ENCODE results near the gene GPR83. TPM values are rescaled to one million over a fixed set of nuclear protein-coding genes. Genes with fewer than 3 reads are reported as not detected.
"Not testable (repeated sequence)": the region's sequence is repeated elsewhere in the genome, so short reads cannot be mapped to it uniquely, and the experiment has no call there.

GPR83 gene
- total RNA-seq, 2 donors from 2014 or later: 0.05 TPM; not detected in 1

GRCh38 chr11:94391937-94392336 lies 9.3 kb downstream of the GPR83 start:
- DNase-seq (ENCODE audit: low spot score); intact Hi-C loops (cut with DNase I): not testable (repeated sequence)

GRCh38 chr11:94379613-94380012 lies 21.6 kb downstream of the GPR83 start:
- intact Hi-C loops (cut with DNase I): no loop called here
- DNase-seq (ENCODE audit: low spot score): no peak

GRCh38 chr11:94376841-94377240 lies 24.4 kb downstream of the GPR83 start:
- no peak for DNase-seq (ENCODE audit: low spot score)
- intact Hi-C loops (cut with DNase I): no loop called here

- intact Hi-C loops (cut with DNase I); DNase-seq (ENCODE audit: low spot score): not testable (repeated sequence)
Measured at GRCh38 chr11:94370576-94370975, 30.6 kb downstream of the GPR83 start.

GRCh38 chr11:94350850-94351563 lies 50.2 kb downstream of the GPR83 start:
- intact Hi-C loops (cut with DNase I): not testable (repeated sequence)

GRCh38 chr11:94346311-94346710 lies 54.9 kb downstream of the GPR83 start:
- intact Hi-C loops (cut with DNase I); DNase-seq (ENCODE audit: low spot score): not testable (repeated sequence)

More at GRCh38 chr11:94350850-94351563, 50.2 kb downstream of the GPR83 start:
- not testable (repeated sequence) for DNase-seq (ENCODE audit: low spot score)

- DNase-seq (ENCODE audit: low spot score): no peak
- intact Hi-C loops (cut with DNase I): no loop called here
Measured at GRCh38 chr11:94343495-94343894, 57.7 kb downstream of the GPR83 start.

- intact Hi-C loops (cut with DNase I): no loop called here
- no peak for DNase-seq (ENCODE audit: low spot score)
Measured at GRCh38 chr11:94342250-94342649, 59.0 kb downstream of the GPR83 start.

GRCh38 chr11:94338651-94339050 lies 62.6 kb downstream of the GPR83 start:
- intact Hi-C loops (cut with DNase I): no loop called here
- DNase-seq (ENCODE audit: low spot score): no peak

- intact Hi-C loops (cut with DNase I): no loop called here
- DNase-seq (ENCODE audit: low spot score): no peak
Measured at GRCh38 chr11:94336033-94336432, 65.2 kb downstream of the GPR83 start.

GRCh38 chr11:94332814-94333213 lies 68.4 kb downstream of the GPR83 start:
- no peak for DNase-seq (ENCODE audit: low spot score)
- intact Hi-C loops (cut with DNase I): no loop called here

- DNase-seq (ENCODE audit: low spot score): no peak
- intact Hi-C loops (cut with DNase I): no loop called here
Measured at GRCh38 chr11:94330789-94331188, 70.4 kb downstream of the GPR83 start.

GRCh38 chr11:94329501-94329900 lies 71.7 kb downstream of the GPR83 start:
- intact Hi-C loops (cut with DNase I): no loop called here

GRCh38 chr11:94328587-94329080 lies 72.6 kb downstream of the GPR83 start:
- DNase-seq (ENCODE audit: low spot score): no peak
- intact Hi-C loops (cut with DNase I): no loop called here

More at GRCh38 chr11:94329501-94329900, 71.7 kb downstream of the GPR83 start:
- no peak for DNase-seq (ENCODE audit: low spot score)

Other genes starting within 250 kb of the GPR83 start
- not detected for gene IZUMO1R, start 96.8 kb downstream of the GPR83 start, total RNA-seq
- gene MRE11, start 92.4 kb upstream of the GPR83 start, total RNA-seq: 10 to 100 TPM; 15.2 to 15.9 TPM
- gene ANKRD49, start 92.6 kb upstream of the GPR83 start, total RNA-seq: 10 to 100 TPM; 11.8 to 14.8 TPM
- not detected for gene C11orf97, start 111.0 kb upstream of the GPR83 start, total RNA-seq
- 1 to 10 TPM; 5.3 to 6.8 TPM for gene FUT4, start 142.5 kb upstream of the GPR83 start, total RNA-seq
- 1 to 10 TPM; 4.4 to 4.5 TPM for gene PIWIL4, start 165.9 kb upstream of the GPR83 start, total RNA-seq

All from posterior vena cava (tissue), 2 donors.